Stimulated activated CD4-positive, alpha-beta T cell treated with anti-CD3 and anti-CD28 coated beads, Interleukin-12 subunit alpha, Interleukin-12 subunit beta, amount 100 ng/mL, for 4 hours (primary cell): ENCODE data around the gene ATF7.
"Not testable (repeated sequence)": the region's sequence is repeated elsewhere in the genome, so short reads cannot be mapped to it uniquely, and the experiment has no call there.

ENCODE experiments used
- DNase-seq: peaks from one replicate; pipeline ENCODE4 v3.0.0-alpha.2; 2020

ATF7 gene

DNA sequence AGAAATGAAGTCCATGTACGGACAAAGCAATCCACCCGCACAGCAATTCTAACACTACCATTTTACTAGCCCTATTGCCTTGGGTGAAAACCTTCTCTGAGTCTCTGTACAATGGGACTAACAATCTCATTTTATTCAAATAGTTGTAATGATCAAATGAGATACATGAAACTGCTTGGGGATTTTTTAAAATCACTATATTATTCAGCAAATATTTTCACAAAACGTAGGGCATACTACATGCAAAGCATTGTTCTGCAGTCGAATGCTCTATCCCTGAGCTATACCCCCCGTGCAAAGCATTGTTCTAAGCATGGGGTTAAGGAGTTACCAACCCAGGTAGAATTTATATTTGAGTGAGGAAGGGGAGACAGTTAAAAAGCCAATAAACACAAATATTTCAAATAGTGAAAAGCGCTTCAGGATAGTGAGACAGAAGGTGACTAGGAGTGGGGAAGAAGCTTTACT lies 554 bp upstream of the ATF7 start:
- no peak for DNase-seq

DNA sequence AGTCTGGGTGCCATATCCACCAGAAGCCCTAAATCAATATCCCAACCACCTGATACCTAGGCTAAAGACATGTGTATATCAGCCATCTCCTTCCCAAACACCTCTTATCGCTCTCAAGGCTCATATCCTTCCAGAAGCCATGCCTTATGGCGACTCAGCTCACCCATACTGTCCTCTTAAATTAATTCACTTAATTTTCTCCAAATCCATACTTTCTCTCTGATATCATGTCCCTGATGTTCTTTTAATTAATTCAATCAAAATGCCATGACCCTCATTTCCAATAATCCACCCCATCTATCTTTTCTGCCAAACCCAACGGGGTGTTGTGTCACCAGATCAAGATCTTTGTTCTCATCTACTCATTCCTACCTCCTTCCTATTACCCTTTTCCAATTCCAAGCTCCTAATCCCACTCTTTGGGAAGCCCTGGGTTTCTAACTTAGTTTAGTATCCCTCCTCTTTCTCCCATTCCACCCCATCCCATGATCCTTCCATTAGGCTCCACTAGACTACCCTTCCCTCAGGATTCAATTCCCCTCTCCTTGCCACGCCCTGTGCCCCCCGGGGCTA lies 723 bp downstream of the ATF7 start:
- DNase-seq = no peak

DNA sequence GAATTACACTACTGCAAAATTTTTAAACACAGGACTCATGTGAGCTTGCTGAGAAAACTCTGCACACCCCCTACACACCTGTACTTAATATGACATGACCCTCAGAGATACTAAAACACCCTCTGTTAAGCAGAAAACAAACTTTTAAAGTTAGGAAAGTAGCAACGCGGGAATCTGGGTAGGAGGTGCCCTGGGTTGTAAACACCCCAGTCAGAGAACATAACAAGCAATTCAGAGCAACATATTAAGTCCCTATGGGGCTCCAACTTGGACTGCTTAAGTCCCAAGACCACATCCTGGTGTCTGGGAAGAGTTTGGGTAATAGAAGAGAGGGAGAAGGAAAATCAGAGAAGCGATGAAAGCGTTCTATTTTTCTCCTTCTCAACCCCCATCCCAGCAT lies 1.2 kb downstream of the ATF7 start:
- no peak for DNase-seq

DNA sequence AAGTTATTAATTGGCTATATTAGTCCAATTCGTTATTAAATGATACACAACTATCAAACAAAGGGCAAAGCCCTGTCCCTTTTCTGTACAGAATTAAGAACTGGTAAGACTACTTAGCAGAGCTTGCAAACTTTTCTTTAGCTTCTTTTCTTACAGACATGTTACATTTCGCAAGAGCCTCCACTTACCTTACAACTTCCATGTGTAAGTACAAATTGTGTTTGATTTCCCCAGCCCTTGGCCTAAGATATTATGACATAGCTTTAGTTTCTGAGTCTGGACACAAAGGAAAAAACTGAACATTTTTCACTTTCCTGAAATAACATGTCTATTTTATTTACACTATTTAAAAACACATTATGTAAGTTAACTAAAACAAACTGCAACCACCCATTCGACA lies 1.7 kb downstream of the ATF7 start:
- DNase-seq = no peak

DNA sequence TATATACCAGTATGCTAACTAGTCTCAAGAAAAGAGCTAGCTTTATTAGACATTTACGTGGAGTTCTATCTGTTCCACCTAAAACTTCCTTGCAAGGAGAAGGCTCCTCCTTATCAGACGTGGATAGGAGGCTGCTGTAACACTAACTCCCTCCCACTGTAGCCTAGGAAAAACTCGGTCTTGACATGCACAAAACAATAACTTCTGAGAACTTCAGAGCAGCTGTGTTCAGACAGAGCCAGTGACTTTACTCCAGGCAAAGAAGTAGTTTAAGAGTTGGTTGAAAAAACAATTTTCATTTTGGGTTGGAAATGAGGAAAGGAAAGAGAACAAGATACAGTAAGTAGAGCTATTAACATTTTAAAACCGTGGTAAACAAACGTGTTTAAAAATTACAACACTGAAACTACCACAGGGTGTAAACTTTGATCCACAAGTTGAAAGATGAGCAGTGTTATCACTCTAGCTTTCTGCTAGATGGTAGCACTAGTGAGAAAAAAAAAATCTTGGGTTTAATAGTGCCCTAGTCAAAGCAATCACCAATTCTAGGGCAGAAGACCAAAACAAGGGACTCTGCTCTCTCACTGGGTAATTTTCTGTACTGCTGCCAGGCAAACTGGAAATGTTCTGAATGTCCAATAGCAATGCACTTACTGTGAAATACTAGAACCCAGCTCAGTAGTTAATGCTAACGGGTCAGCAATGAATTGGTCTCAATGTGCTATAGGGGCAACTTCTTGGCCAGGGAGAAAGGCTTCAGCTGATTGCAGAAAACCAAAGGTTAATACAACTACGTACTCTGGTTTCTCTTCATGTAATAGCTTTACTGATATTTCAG lies 2.4 kb downstream of the ATF7 start:
- no peak for DNase-seq

DNA sequence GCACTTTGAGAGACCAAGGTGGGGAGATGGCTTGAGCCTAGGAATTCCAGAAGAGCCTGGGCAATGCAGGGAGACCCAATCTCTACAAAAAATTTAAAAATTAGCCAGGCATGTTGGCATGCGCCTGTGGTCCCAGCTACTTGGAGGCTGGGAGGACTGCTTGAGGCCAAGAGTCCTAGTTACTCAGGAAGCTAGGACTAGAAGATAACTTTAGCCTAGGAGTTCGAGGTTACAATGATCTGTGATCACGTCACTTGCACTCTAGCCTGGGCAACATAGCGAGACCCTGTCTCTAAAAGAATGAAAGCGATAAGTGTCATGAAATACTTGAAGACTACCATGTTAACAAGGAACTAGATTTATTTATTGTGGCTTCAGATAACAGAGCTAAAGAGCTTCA lies 3.5 kb downstream of the ATF7 start:
- DNase-seq = no peak

DNA sequence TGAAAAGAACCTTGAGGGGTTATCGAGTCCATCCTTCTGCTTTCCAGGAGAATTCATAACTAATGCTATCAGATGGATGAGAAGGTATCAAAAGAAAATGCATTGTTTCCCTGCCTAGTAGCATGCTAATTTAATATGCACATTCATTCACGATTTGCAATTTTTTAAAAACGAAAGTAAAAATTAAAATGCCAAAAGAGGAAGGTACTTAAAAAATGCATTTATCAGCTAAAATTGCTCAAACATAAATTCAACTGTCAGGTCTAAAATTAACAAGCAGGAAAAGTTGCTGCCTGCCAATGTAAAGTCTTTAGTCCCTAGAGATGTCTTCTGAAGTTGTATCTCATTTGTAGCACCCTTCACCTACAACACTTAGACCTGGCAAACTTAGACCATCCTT lies 7.9 kb downstream of the ATF7 start:
- no peak for DNase-seq

DNA sequence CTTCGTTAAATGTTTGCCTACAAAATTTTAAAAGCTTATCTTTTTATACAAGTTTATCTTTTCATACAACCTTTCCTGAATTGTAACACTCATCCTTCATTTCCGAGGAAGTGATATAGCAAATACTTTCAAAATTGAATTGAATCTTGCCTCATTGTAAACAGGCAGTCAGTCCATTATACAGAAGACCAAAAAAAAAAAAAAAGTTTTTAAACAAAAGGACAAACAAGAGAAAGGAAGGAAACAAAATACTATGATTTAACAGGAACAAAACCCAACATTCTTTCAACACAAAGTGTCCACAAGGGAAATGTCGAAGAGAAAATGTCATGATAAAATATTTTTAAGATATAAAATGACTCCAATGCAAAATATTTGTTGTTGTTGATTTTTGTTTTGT lies 8.5 kb downstream of the ATF7 start:
- DNase-seq = no peak

DNA sequence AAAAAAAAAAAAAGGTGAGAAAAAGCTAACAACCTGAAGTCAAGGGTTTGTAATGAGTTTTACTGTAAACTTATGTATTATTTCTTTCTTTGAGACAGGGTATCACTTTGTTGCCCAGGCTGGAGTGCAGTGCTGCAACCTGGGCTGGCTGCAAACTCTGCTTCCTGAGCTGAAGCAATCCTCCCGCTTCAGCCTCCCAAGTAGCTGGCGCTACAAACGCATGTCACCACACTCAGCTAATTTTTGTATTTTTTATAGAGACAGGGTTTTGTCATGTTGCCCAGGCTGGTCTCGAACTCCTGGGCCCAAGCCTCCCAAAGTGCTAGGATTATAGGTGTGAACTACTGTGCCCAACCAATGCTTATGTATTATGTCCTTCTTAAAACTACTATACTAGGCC lies 9.2 kb downstream of the ATF7 start:
- no peak for DNase-seq

DNA sequence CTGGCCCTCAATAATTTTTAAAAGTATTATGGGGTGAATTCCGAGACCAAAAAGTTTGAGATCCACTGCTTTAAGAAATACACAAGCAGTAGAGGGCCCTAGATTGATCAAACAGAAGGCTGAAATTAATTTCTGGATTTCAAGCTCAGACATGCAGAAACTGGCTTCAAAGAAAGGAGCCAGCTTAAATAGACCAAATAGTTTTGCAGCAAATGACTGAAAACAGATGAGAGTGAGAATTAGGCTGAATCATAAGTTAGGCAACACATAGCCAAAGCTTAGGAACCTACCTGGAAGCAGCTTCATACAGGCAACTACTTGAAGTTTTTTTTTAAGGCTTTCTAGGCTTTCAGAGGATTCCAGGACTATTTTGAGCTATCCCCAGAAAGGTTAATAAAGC lies 12.4 kb downstream of the ATF7 start:
- no peak for DNase-seq

DNA sequence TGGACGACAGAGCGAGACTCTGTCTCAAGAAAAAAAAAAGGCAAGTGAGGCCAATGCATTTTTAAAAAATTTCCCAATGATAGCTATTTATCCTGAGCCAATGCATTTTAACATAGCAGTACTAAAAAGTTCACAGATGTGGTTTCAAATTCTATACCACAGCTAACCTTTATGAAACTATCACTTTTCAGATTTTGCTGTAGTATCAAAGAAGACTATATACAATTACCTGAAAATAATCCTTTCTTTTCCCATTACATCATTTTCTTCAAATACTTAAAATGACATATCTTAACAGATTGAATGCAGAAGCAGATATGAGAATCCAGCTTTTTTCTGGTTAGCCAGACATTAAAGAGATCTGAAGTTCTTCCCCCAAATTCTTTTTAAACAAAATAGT lies 13.2 kb downstream of the ATF7 start:
- no peak for DNase-seq

DNA sequence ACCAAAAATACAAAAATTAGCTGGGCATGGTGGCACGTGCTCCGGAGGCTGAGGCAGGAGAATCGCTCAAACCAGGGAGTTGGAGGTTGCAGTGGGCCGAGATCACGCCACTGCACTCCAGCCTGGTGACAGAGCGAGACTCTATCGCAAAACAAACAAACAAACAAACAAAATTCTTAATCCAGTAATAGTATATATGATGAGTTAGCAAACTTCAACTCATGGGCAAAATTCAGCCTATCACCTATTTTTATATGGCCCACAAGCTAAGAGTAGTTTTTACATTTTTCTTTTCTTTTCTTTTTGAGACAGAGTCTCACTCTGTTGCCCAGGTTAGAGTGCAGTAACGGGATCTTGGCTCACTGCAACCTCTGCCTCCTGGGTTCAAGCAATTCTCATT lies 14.9 kb downstream of the ATF7 start:
- no peak for DNase-seq

DNA sequence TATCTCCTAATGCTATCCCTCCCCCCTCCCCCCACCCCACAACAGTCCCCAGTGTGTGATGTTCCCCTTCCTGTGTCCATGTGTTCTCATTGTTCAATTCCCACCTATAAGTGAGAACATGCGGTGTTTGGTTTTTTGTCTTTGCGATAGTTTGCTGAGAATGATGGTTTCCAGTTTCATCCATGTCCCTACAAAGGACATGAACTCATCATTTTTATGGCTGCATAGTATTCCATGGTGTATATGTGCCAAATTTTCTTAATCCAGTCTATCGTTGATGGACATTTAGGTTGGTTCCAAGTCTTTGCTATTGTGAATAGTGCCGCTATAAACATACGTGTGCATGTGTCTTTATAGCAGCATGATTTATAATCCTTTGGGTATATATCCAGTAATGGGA lies 19.5 kb downstream of the ATF7 start:
- not testable (repeated sequence) for DNase-seq

DNA sequence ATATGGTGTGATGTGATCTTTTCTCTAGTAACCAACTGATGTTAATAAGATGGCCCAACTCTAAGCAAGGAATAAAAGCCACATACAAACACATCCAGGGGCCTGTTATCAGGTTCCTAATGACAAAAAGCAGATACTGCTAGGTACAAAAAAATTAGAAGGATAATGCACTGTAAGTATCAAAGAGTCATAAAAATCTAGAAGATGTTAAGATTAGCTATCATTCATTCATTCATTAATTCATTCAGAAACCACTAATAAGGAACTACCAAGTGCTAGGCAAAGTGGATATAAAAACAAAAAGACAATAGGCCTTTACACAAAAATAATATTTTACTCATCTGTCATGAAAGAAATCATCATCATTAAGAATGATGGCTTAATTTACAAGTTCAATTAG lies 21.6 kb downstream of the ATF7 start:
- DNase-seq = no peak

DNA sequence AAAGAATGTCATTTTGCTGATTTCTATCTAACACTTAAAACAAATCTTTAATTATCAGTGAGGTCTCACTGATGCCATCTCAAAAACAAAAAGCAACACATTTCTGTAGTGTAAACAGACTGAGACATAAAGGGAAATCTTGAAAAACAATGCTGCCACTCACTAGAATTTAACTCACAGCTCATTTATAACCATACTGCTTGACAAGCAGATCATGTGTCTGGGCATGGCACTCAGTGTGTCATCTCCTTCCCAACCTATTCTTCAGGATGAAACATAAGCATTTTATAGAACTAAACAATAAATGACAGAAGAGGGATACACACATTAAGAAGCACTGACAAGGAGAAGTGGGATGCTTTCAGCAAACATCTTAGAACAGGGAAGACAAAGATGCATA lies 22.4 kb downstream of the ATF7 start:
- no peak for DNase-seq

DNA sequence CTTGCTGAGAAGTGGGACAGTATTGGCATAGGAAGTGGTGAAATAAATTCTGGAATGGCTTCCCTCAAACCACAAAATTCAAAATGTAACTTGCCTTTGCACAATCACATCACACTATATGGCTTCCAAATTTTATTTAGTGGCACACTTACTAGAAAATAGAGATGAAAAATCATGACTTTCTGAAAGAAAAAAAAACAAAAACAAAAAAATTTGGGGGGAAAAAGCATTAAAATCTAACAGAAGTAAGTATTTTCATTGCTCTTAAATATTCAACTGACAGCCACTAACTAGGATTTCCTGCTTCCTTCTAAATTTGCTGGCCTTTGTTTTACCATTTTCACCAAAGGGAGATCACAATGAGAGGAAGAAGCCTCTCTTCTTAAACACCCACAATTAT lies 23.0 kb downstream of the ATF7 start:
- no peak for DNase-seq

DNA sequence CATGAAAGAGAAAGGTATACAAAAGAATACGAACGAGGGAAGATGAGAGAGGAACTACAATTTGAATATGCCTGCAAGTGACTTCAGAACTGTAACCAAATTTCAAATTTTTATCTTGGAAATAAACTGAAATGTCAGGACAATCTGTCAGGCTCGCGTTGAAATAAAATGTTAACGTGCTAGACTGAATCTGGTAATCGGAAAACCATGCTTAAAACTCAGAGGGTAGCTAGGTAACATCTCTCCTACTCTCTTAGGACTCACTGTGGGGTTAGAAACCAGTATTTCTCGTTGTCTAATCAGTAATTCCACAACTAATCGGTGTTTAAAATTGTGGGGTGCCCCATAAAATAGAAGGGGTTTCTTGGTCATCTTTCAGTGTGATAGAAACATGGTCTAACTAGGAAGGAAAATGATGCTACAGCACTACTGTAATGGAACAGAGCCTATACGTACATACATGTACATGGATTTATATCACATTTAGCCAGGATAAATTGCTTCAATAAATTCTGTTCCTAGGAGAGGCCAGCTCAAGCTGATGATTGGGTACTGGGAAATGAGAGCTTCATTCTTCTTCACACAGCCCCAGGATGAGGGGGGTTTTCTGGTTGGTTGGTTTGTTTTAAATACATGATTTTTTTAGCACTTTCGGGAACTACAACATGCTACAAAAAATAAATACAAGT lies 23.9 kb downstream of the ATF7 start:
- DNase-seq = no peak

DNA sequence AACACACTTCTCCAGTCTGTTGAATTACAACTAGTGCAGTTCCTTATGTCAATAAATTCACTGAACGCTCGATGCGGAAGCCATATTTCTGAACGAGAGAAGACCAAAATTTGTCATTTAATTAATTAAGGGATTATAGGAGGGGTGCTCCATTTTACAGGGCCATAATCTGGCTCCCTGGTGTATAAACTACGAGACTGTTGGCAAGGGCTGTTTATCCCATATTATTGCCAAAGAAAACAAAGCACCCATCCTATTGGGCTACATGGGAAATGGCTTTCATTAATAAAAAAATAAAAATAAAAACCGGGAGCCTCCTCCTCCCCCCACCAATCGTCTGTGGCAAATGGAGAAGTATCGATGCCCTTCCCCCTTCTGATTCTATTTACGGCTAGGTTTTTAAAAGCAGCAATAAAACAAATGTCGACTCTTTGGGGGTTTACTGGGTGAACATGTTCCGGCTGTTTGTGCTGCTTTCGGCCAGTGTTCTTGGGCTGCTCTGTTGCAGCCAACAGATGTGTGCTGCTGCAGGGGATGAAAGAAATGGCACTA lies 24.8 kb downstream of the ATF7 start:
- no peak for DNase-seq

DNA sequence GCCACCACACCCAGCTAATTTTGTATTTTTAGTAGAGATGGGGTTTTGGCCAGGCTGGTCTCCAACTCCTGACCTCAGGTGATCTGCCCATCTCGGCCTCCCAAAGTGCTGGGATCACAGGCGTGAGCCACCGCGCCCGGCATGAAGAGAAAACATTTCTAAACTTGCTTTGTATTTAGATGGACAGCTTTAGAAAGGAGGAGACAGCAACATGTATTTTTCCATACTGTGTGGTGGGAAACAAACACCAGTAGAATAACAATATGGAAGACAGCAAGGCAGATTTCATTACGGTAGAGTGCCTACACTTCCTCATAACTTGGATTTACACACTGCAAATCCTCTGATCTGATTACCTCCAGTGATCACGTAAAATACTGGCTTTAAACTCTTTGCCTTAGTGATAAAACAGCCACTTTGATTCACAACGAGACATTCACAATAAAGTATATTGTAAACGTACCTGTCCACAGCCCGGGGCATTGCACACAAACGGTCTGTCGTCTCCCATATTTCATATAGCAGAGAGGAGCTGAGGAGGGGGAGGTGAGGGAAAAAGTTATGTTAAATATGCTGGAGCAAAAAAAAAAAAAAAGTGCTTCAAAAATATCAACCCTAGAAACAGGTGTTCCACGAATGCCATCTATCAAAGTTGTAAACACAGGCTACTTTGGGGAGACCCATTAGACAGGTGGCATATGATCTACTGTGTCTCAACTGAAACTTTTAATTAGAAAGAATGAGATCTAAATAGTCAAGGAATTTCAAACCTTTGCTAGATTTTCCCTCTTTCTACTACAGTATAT lies 25.5 kb downstream of the ATF7 start:
- no peak for DNase-seq

DNA sequence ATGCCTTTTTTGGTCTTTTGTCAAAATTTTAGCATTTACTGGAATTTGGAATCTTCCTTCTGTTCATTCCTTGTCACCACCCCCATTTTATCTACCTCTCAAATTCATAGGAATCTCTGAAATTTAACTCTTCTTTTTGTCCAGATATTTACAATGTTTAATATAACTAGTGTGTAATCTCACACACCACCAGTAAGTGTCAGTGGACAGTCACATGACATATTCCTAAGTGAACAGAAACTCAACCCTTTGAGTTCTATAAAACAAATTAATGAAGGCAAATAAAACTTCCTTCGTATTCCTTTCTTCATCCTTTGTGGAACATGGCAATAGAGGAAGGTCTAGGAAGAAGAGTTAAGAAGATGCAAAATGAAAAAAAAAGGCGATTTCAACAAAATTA lies 26.6 kb downstream of the ATF7 start:
- DNase-seq = no peak

DNA sequence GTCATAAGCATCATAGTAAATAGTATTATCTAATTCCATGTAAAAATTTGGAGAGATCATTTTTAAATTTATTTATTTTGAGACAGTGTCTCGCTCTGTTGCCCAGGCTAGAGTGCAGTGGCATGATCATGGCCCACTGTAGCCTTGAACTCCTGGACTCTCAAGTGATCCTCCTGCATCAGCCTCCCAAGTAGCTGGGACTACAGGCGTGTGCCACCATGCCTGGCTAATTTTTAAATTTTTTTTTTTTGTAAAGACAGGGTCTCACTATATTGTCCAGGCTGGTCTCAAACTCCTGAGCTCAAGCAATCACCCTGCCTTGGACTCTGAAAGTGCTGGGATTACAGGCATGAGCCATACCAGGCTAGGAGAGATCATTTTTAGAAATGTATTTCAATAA lies 27.2 kb downstream of the ATF7 start:
- not testable (repeated sequence) for DNase-seq

DNA sequence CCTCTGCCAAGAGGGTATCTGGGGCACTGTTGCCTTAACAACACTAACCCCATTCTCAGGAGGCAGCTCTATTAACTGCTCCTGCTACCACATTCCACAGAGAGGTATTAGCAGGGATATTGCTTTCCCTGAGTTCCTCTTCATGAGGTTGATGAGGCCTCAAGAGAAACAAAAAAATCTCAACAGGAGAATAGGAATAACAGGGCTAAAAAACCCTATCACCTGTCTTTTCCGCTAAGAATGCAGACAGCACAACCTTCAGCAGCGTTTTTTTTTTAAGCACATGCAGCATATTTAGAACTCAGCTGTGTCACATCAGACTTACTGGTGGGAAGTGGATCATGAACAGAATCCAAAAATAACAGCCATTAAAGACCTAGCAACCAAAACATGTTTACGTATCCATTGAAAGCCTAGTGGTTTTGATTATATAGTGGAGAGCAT lies 29.2 kb downstream of the ATF7 start:
- no peak for DNase-seq
